Neural cell (in vitro differentiated cells): ENCODE data around the gene ST6GALNAC4. TPM values are rescaled to one million over a fixed set of nuclear protein-coding genes. Genes with fewer than 3 reads are reported as not detected.

ENCODE experiments used
- H2AFZ ChIP-seq: fragments of 200-600, 300-800 bp; sonication (generic), shearing (Covaris generic); 2 replicates; pipeline ENCODE4 v1.6.0; 2014; ENCODE audit warnings: low read depth, mild to moderate bottlenecking, antibody characterized with exemption, low read length, moderate library complexity
- H3F3A ChIP-seq: fragments of 200-600 bp; shearing (Covaris generic); 2 replicates; pipeline ENCODE4 v1.6.1; 2016; ENCODE audit warnings: mild to moderate bottlenecking, moderate library complexity, mixed read lengths, antibody characterized with exemption, low read length; ENCODE audit not compliant: insufficient read depth, poor library complexity, severe bottlenecking
- H3K27ac ChIP-seq: fragments of 200-600, 300-800 bp; sonication (generic), shearing (Covaris generic); 2 replicates; pipeline ENCODE4 v1.5.1; 2014; ENCODE audit warnings: mild to moderate bottlenecking, low read length, moderate library complexity
- H3K27me3 ChIP-seq: fragments of 300-800, 200-600 bp; sonication (generic), shearing (Covaris generic); 2 replicates; pipeline ENCODE4 v1.6.0; 2014; ENCODE audit warnings: mild to moderate bottlenecking, low read depth, low read length, moderate library complexity; ENCODE audit not compliant: insufficient read depth
- H3K36me3 ChIP-seq: fragments of 300-800, 200-600 bp; sonication (generic), shearing (Covaris generic); 2 replicates; pipeline ENCODE4 v1.5.1; 2014; ENCODE audit warnings: mild to moderate bottlenecking, antibody characterized with exemption, low read length, moderate library complexity; ENCODE audit not compliant: insufficient read depth
- H3K4me2 ChIP-seq: fragments of 300-800, 200-600 bp; sonication (generic), shearing (Covaris generic); 2 replicates; pipeline ENCODE4 v1.6.0; 2014; ENCODE audit warnings: mild to moderate bottlenecking, low read length
- H3K4me3 ChIP-seq: fragments of 300-800, 200-600 bp; sonication (generic), shearing (Covaris generic); 2 replicates; pipeline ENCODE4 v1.5.1; 2014; ENCODE audit warnings: mild to moderate bottlenecking, low read length, moderate library complexity
- H3K79me2 ChIP-seq: fragments of 200-600 bp; shearing (Covaris generic); replicated peaks from 2 replicates; pipeline ENCODE4 v1.6.0; 2014; ENCODE audit warnings: mild to moderate bottlenecking, low read length, moderate library complexity; ENCODE audit not compliant: insufficient read depth
- H3K9ac ChIP-seq: fragments of 300-800, 200-600 bp; sonication (generic), shearing (Covaris generic); 2 replicates; pipeline ENCODE4 v1.6.1; 2016; ENCODE audit warnings: mild to moderate bottlenecking, low read length, mixed read lengths
- H3K9me2 ChIP-seq: fragments of 200-600 bp; shearing (Covaris generic); 2 replicates; pipeline ENCODE4 v1.6.1; 2016; ENCODE audit warnings: mild to moderate bottlenecking, low read length, mixed read lengths; ENCODE audit not compliant: insufficient read depth
- H3K9me3 ChIP-seq: fragments of 200-600, 300-800 bp; sonication (generic), shearing (Covaris generic); 2 replicates; pipeline ENCODE4 v1.6.1; 2016; ENCODE audit warnings: mild to moderate bottlenecking, mixed run types, low read length, moderate library complexity, mixed read lengths
- H4K20me1 ChIP-seq: fragments of 200-600 bp; shearing (Covaris generic); 2 replicates; pipeline ENCODE4 v1.6.1; 2016; ENCODE audit warnings: mild to moderate bottlenecking, mixed run types; ENCODE audit not compliant: insufficient read depth
- CTCF ChIP-seq: fragments of 450-650 bp; IDR thresholded peaks from 2 replicates; pipeline ENCODE4 v1.5.1; 2014; ENCODE audit warnings: antibody characterized with exemption, mild to moderate bottlenecking, moderate library complexity; ENCODE audit not compliant: poor library complexity, severe bottlenecking
- EP300 ChIP-seq: fragments of 450-650 bp; conservative IDR thresholded peaks from 2 replicates; pipeline ENCODE4 v1.6.1; 2014; ENCODE audit warnings: antibody characterized with exemption, mild to moderate bottlenecking, moderate library complexity; ENCODE audit not compliant: poor library complexity, severe bottlenecking
- EZH2 ChIP-seq: fragments of 200-600, 300-800 bp; shearing (Covaris generic), sonication (generic); IDR thresholded peaks from 2 replicates; pipeline ENCODE4 v1.6.1; 2014; ENCODE audit warnings: antibody characterized with exemption, low read length, borderline replicate concordance, mild to moderate bottlenecking; ENCODE audit not compliant: insufficient read depth, poor library complexity, severe bottlenecking
- MXI1 ChIP-seq: fragments of 450-650 bp; conservative IDR thresholded peaks from 2 replicates; pipeline ENCODE4 v1.6.1; 2014; ENCODE audit warnings: antibody characterized with exemption, mild to moderate bottlenecking; ENCODE audit not compliant: poor library complexity, severe bottlenecking
- POLR2AphosphoS5 ChIP-seq: IDR thresholded peaks from 2 replicates; pipeline ENCODE4 v1.6.1; 2012
- RAD21 ChIP-seq: fragments of 450-650 bp; conservative IDR thresholded peaks from 2 replicates; pipeline ENCODE4 v1.6.1; 2014; ENCODE audit warnings: antibody characterized with exemption, mild to moderate bottlenecking, moderate library complexity
- REST ChIP-seq: IDR thresholded peaks from 2 replicates; pipeline ENCODE4 v1.6.1; 2012; ENCODE audit warnings: borderline replicate concordance
- SMC3 ChIP-seq: fragments of 450-650 bp; conservative IDR thresholded peaks from 2 replicates; pipeline ENCODE4 v1.6.1; 2014; ENCODE audit warnings: antibody characterized with exemption, mild to moderate bottlenecking, moderate library complexity; ENCODE audit not compliant: poor library complexity
- TAF1 ChIP-seq: IDR thresholded peaks from 2 replicates; pipeline ENCODE4 v1.6.1; 2012; ENCODE audit warnings: low read depth
- polyA plus RNA-seq: library from polyadenylated mRNA; depleted of rRNA; stranded (reverse); fragments of >200 nt; gene quantifications from 2 replicates; pipeline ENCODE4 v1.2.3, GENCODE V29; 2014

ST6GALNAC4 gene
- polyA plus RNA-seq, 1 donor from 2014 or later, result 5.9 TPM

- no peak overlapping the region for H2AFZ ChIP-seq
- no peak for TF ChIP-seq EZH2
- TF ChIP-seq CTCF, result no peak
- no peak for TF ChIP-seq RAD21
- TF ChIP-seq SMC3, result no peak
- no peak for TF ChIP-seq TAF1
- no peak for TF ChIP-seq EP300
- no peak for TF ChIP-seq POLR2AphosphoS5
- no peak for TF ChIP-seq REST
- TF ChIP-seq MXI1, result no peak
- H3K79me2 ChIP-seq, result peaks cover 10% of the 10 kb centered on the region
- H3K4me2 ChIP-seq, result no peak overlapping the region
- H3K9me3 ChIP-seq, result no peaks in the 10 kb centered on the region
- H4K20me1 ChIP-seq, result no peaks in the 10 kb centered on the region
- H3K9ac ChIP-seq, result no peak overlapping the region
- H3K27ac ChIP-seq, result no peak overlapping the region
- H3F3A ChIP-seq, result no peaks in the 10 kb centered on the region
- H3K4me3 ChIP-seq, result no peak overlapping the region
- H3K9me2 ChIP-seq, result no peaks in the 10 kb centered on the region
- H3K36me3 ChIP-seq, result no peaks in the 10 kb centered on the region
- H3K27me3 ChIP-seq, result no peaks in the 10 kb centered on the region
These were observed 33.9 kb upstream of the ST6GALNAC4 start for GRCh38 chr9:127950513-127951289.

- no peaks in the 10 kb centered on the region for H4K20me1 ChIP-seq
- no peak overlapping the region for H2AFZ ChIP-seq
- H3K79me2 ChIP-seq, result peaks cover 6% of the 10 kb centered on the region
- no peak overlapping the region for H3K9ac ChIP-seq
- H3K4me3 ChIP-seq, result no peak overlapping the region
- no peak for TF ChIP-seq EP300
- no peak for TF ChIP-seq REST
- TF ChIP-seq EZH2, result no peak
- no peak for TF ChIP-seq TAF1
- no peak for TF ChIP-seq MXI1
- TF ChIP-seq CTCF, result no peak
- no peak for TF ChIP-seq RAD21
- TF ChIP-seq SMC3, result no peak
- no peak for TF ChIP-seq POLR2AphosphoS5
- H3F3A ChIP-seq, result no peaks in the 10 kb centered on the region
- no peaks in the 10 kb centered on the region for H3K9me2 ChIP-seq
- H3K9me3 ChIP-seq, result no peaks in the 10 kb centered on the region
- no peak overlapping the region for H3K4me2 ChIP-seq
- no peak overlapping the region for H3K27ac ChIP-seq
- no peaks in the 10 kb centered on the region for H3K27me3 ChIP-seq
- H3K36me3 ChIP-seq, result no peaks in the 10 kb centered on the region
These were observed 33.1 kb upstream of the ST6GALNAC4 start for GRCh38 chr9:127949827-127950512.
